ENCODE data around the gene SPATA31D4. TPM values are rescaled to one million over a fixed set of nuclear protein-coding genes. Genes with fewer than 3 reads are reported as not detected.
"Not testable (repeated sequence)": the region's sequence is repeated elsewhere in the genome, so short reads cannot be mapped to it uniquely, and the experiment has no call there.

The SPATA31D4 gene
- total RNA-seq, 1 donor from 2014 or later: not detected

DNA sequence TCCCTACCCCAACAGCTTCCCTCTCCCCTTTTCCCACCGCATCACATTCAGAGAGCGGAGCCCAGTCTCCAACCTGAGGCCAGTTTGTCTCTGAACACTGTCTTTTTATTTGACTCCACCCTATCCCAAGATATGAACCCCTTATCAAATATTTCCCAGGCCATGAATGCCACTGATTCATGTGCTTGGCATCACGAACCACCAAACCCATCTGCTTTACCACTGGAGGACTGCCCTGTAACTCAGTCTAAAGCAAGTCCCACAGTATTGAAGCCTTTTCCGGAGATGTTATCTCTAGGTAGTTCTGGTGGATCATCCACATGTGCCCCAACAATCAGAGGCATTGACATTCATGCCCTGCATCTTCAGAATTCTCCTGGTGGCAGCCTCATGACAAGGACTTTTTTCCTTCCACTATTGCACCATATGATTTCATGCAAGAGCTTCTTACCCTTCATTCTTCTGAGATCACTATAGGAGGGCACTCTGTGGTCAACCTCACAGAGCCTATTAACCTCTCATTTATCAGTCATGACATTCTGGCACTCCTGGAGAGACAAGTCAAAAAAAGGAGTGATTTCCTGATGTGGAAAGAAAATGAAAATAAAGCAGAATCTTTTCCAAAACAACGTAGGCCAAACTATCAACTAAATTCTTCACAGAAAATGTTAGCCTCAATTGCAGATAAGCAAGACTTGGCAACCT, 12.3 kb upstream of the SPATA31D4 start:
- no peak overlapping the region for H3K4me3 Mint-ChIP-seq (ENCODE audit: unreplicated experiment)
- no peaks in the 10 kb centered on the region for H3K27me3 Mint-ChIP-seq (ENCODE audit: unreplicated experiment)
- no peaks in the 10 kb centered on the region for H3K4me1 Mint-ChIP-seq (ENCODE audit: low read depth, unreplicated experiment)
- no peak overlapping the region for H3K27ac Mint-ChIP-seq (ENCODE audit: unreplicated experiment)
- TF ChIP-seq, protein P1, sequence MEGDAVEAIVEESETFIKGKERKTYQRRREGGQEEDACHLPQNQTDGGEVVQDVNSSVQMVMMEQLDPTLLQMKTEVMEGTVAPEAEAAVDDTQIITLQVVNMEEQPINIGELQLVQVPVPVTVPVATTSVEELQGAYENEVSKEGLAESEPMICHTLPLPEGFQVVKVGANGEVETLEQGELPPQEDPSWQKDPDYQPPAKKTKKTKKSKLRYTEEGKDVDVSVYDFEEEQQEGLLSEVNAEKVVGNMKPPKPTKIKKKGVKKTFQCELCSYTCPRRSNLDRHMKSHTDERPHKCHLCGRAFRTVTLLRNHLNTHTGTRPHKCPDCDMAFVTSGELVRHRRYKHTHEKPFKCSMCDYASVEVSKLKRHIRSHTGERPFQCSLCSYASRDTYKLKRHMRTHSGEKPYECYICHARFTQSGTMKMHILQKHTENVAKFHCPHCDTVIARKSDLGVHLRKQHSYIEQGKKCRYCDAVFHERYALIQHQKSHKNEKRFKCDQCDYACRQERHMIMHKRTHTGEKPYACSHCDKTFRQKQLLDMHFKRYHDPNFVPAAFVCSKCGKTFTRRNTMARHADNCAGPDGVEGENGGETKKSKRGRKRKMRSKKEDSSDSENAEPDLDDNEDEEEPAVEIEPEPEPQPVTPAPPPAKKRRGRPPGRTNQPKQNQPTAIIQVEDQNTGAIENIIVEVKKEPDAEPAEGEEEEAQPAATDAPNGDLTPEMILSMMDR (IDR thresholded peaks at IDR 0.05; ENCODE audit: partially characterized antibody, unreplicated experiment): no peak
- H3K9me3 Mint-ChIP-seq (ENCODE audit: unreplicated experiment): no peaks in the 10 kb centered on the region
- no peak for DNase-seq
- no peaks in the 10 kb centered on the region for H3K36me3 Mint-ChIP-seq (ENCODE audit: unreplicated experiment)

DNA sequence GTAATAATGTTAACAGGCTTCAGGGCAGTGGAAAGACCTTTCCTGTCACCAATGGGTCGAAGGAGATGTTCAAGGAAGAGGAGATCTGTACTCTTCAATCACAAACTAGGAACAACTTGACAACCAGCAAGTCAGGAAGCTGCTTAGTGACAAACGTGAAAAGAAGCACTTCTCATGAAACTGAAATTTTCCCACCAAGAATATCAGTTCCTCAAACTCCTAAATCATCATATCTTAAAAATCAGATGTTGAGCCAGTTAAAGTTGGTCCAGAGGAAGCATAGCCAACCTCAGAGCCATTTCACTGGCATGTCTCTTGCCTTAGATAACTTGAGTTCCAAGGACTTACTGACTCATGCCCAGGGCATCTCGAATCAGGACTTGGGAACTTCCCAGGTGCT, 9.7 kb upstream of the SPATA31D4 start:
- not testable (repeated sequence) for H3K4me1 Mint-ChIP-seq (ENCODE audit: low read depth, unreplicated experiment); H3K27ac Mint-ChIP-seq (ENCODE audit: unreplicated experiment); H3K36me3 Mint-ChIP-seq (ENCODE audit: unreplicated experiment); H3K4me3 Mint-ChIP-seq (ENCODE audit: unreplicated experiment); H3K27me3 Mint-ChIP-seq (ENCODE audit: unreplicated experiment); H3K9me3 Mint-ChIP-seq (ENCODE audit: unreplicated experiment); DNase-seq

DNA sequence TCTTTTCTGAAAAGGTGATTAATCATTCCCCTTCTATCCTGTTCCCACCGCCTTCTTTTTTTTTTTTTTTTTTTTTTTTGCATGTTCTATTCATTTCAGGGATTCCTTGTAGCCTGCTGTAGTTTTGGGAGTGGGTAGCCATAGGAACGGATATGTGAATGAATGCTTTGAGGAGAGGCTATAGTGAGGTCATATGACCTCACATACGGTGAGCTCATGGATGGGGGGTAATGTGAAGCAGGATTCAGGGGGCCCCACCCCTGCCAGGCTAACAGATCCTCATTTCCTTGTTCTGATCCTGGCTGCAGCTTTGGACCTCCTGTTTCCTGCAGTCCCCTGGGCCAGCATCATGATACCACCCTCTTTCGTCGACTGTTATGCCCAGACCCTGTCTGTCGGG, 1.9 kb downstream of the SPATA31D4 start:
- not testable (repeated sequence) for DNase-seq; H3K27ac Mint-ChIP-seq (ENCODE audit: unreplicated experiment); H3K27me3 Mint-ChIP-seq (ENCODE audit: unreplicated experiment); H3K4me1 Mint-ChIP-seq (ENCODE audit: low read depth, unreplicated experiment); H3K4me3 Mint-ChIP-seq (ENCODE audit: unreplicated experiment); H3K9me3 Mint-ChIP-seq (ENCODE audit: unreplicated experiment); H3K36me3 Mint-ChIP-seq (ENCODE audit: unreplicated experiment)

DNA sequence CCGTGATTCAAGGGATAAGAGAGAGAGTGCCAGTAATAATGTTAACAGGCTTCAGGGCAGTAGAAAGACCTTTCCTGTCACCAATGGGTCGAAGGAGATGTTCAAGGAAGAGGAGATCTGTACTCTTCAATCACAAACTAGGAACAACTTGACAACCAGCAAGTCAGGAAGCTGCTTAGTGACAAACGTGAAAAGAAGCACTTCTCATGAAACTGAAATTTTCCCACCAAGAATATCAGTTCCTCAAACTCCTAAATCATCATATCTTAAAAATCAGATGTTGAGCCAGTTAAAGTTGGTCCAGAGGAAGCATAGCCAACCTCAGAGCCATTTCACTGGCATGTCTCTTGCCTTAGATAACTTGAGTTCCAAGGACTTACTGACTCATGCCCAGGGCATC, 5.3 kb downstream of the SPATA31D4 start:
- H3K9me3 Mint-ChIP-seq (ENCODE audit: unreplicated experiment); H3K4me3 Mint-ChIP-seq (ENCODE audit: unreplicated experiment); DNase-seq; H3K27me3 Mint-ChIP-seq (ENCODE audit: unreplicated experiment); H3K27ac Mint-ChIP-seq (ENCODE audit: unreplicated experiment); H3K4me1 Mint-ChIP-seq (ENCODE audit: low read depth, unreplicated experiment); H3K36me3 Mint-ChIP-seq (ENCODE audit: unreplicated experiment): not testable (repeated sequence)

DNA sequence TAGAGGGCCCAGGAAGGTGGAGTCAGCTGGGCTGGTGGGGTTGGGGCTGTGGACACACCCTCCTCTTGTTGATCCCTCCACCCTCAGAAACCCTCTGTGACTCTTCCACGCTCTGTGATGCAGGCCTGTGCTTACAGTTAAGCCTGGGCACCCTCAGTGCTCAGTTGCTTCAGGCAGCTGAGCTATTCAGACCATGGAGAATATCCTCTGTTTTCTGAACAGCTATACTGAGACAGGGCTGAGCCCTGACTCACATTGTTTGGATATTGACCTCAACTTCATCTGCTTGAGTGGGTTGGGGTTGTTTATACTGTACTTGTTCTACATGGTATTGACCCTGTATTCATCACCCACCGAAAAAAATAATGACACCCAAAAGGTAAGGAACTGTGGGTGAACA, 15.2 kb downstream of the SPATA31D4 start, which contains the start of gene SPATA31D3:
Gene SPATA31D3 (plus strand): TSS at position 108 of the 400 bp plus-strand sequence. CDS start 86 bp downstream, at position 194.
- not testable (repeated sequence) for H3K4me1 Mint-ChIP-seq (ENCODE audit: low read depth, unreplicated experiment); H3K9me3 Mint-ChIP-seq (ENCODE audit: unreplicated experiment); H3K36me3 Mint-ChIP-seq (ENCODE audit: unreplicated experiment); DNase-seq; H3K27ac Mint-ChIP-seq (ENCODE audit: unreplicated experiment); H3K4me3 Mint-ChIP-seq (ENCODE audit: unreplicated experiment); H3K27me3 Mint-ChIP-seq (ENCODE audit: unreplicated experiment)

DNA sequence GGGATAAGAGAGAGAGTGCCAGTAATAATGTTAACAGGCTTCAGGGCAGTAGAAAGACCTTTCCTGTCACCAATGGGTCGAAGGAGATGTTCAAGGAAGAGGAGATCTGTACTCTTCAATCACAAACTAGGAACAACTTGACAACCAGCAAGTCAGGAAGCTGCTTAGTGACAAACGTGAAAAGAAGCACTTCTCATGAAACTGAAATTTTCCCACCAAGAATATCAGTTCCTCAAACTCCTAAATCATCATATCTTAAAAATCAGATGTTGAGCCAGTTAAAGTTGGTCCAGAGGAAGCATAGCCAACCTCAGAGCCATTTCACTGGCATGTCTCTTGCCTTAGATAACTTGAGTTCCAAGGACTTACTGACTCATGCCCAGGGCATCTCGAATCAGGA, 20.4 kb downstream of the SPATA31D4 start:
- not testable (repeated sequence) for H3K36me3 Mint-ChIP-seq (ENCODE audit: unreplicated experiment); H3K4me1 Mint-ChIP-seq (ENCODE audit: low read depth, unreplicated experiment); DNase-seq; H3K27me3 Mint-ChIP-seq (ENCODE audit: unreplicated experiment); H3K4me3 Mint-ChIP-seq (ENCODE audit: unreplicated experiment); H3K9me3 Mint-ChIP-seq (ENCODE audit: unreplicated experiment); H3K27ac Mint-ChIP-seq (ENCODE audit: unreplicated experiment)

DNA sequence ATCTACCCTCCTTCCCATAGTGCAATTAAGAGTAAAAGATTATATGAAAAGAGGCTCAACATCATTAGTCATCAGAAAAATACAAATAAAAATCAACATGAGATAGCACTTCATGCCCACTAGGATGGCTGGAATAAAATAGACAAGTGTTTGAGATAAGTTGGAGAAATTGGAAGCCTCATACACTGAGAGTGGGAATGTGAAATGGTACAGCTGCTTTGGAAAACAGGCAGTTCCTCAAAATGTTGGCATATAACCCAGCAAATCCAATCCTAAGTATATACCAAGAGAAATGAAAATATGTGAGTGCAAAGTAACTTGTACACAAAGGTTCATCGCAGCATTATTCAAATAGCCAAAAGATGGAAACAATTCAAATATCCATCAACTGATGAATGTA, 24.9 kb downstream of the SPATA31D4 start:
- TF ChIP-seq, protein P1 (IDR thresholded peaks at IDR 0.05; ENCODE audit: partially characterized antibody, unreplicated experiment): no peak
- Mint-ChIP-seq H3K27ac (ENCODE audit: unreplicated experiment) (no peak overlapping the region), H3K36me3 (ENCODE audit: unreplicated experiment) (peaks cover 20% of the 10 kb centered on the region), H3K4me1 (ENCODE audit: low read depth, unreplicated experiment) (no peaks in the 10 kb centered on the region), H3K4me3 (ENCODE audit: unreplicated experiment) (no peak overlapping the region), H3K9me3 (ENCODE audit: unreplicated experiment) (peaks cover 7% of the 10 kb centered on the region), H3K27me3 (ENCODE audit: unreplicated experiment) (no peaks in the 10 kb centered on the region)
- DNase-seq: no peak

Measured in glutamatergic neuron (in vitro differentiated cells).